Activated CD4-positive, alpha-beta memory T cell treated with anti-CD3 and anti-CD28 coated beads for 36 hours (primary cell): ENCODE measurements around the gene NLRP14. TPM values are rescaled to one million over a fixed set of nuclear protein-coding genes. Genes with fewer than 3 reads are reported as not detected.
A peak's percentile ranks its signal among the peaks of the same experiment; 100 is the strongest.

Experiments
- CTCF ChIA-PET: fragments of 350-600 bp; sonication (Branson Sonifier 250); formaldehyde crosslinking; loops from one replicate; lab custom pipeline; 2021; ENCODE audit warnings: antibody characterized with exemption, inconsistent platforms; lab: Charles Lee
- POLR2A ChIA-PET: fragments of 350-600 bp; sonication (Branson Sonifier 250); formaldehyde crosslinking; loops from one replicate; lab custom pipeline; 2021; ENCODE audit warnings: antibody characterized with exemption; lab: Charles Lee
- DNase-seq: peaks from one replicate; pipeline ENCODE4 v3.0.0-alpha.2; 2020
- H3K27ac Mint-ChIP-seq: one replicate; pipeline ENCODE4 v1.8.0; 2021; ENCODE audit warnings: mixed read lengths
- H3K27me3 Mint-ChIP-seq: one replicate; pipeline ENCODE4 v1.8.0; 2021; ENCODE audit warnings: mixed read lengths
- H3K36me3 Mint-ChIP-seq: one replicate; pipeline ENCODE4 v1.8.0; 2021; ENCODE audit warnings: mixed read lengths
- H3K4me1 Mint-ChIP-seq: one replicate; pipeline ENCODE4 v1.8.0; 2021; ENCODE audit warnings: low read depth, mixed read lengths
- H3K4me3 Mint-ChIP-seq: one replicate; pipeline ENCODE4 v1.8.0; 2021; ENCODE audit warnings: mild to moderate bottlenecking, mixed read lengths
- H3K9me3 Mint-ChIP-seq: one replicate; pipeline ENCODE4 v1.8.0; 2021; ENCODE audit warnings: mixed read lengths
- intact Hi-C: fragments of 100-400 bp; cut with micrococcal nuclease; formaldehyde crosslinking; loops from one replicate; pipeline ENCODE4 v1.15.1; 2023
- total RNA-seq, 2 experiments: library from RNA; stranded (reverse); gene quantifications; one replicate each; pipeline ENCODE4 v1.2.3, GENCODE V29; 2021

The NLRP14 gene
- total RNA-seq, result under 1 TPM in 1 of 2 experiments, not detected in 1; 0.07 TPM

- POLR2A ChIA-PET, result no interaction called here
- Mint-ChIP-seq H3K9me3 (no peaks in the 10 kb centered on the region), H3K4me3 (peak within 1 kb of the TSS; percentile 60), H3K27me3 (peaks cover 25% of the 10 kb centered on the region), H3K27ac (no peak within 1 kb of the TSS), H3K36me3 (no peaks in the 10 kb centered on the region), H3K4me1 (peaks cover 3% of the 10 kb centered on the region)
- CTCF ChIA-PET, result interaction anchor here (0.8 to 1.4 kb wide), 2 partner anchors 10 to 196 kb away, joined by 3 read pairs; no protein-coding TSS in a partner anchor
- peak; percentile 12 for DNase-seq
- intact Hi-C loops, result no loop called here
These were observed at the start of gene NLRP14, which contains the start of gene ZNF214 for GRCh38 chr11:7020183-7020917. NLRP14 (plus strand) TSS chr11:7020479; CDS start chr11:7038587, 18,108 bp downstream. ZNF214 (minus strand) TSS chr11:7020346; CDS start chr11:7002835, 17,511 bp downstream.

- Mint-ChIP-seq H3K27me3 (peaks cover 7% of the 10 kb centered on the region), H3K4me3 (no peak overlapping the region), H3K4me1 (no peaks in the 10 kb centered on the region), H3K36me3 (no peaks in the 10 kb centered on the region), H3K27ac (no peak overlapping the region), H3K9me3 (no peaks in the 10 kb centered on the region)
- intact Hi-C loops, result no loop called here
- no peak for DNase-seq
- CTCF ChIA-PET, result no interaction called here
- POLR2A ChIA-PET, result no interaction called here
These were observed 40.9 kb upstream of the NLRP14 start for GRCh38 chr11:6979365-6979764.

GRCh38 chr11:6986487-6986886 is 33.8 kb upstream of the NLRP14 start:
- no peak overlapping the region for H3K27ac Mint-ChIP-seq
- no peaks in the 10 kb centered on the region for H3K36me3 Mint-ChIP-seq
- no peaks in the 10 kb centered on the region for H3K4me1 Mint-ChIP-seq
- no peak overlapping the region for H3K4me3 Mint-ChIP-seq
- DNase-seq, result no peak
- H3K27me3 Mint-ChIP-seq, result peaks cover 3% of the 10 kb centered on the region
- ChIA-PET POLR2A (no interaction called here), CTCF (no interaction called here)
- intact Hi-C loops, result no loop called here
- H3K9me3 Mint-ChIP-seq, result no peaks in the 10 kb centered on the region

- H3K27me3 Mint-ChIP-seq, result no peaks in the 10 kb centered on the region
- H3K36me3 Mint-ChIP-seq, result no peaks in the 10 kb centered on the region
- CTCF ChIA-PET, result no interaction called here
- H3K27ac Mint-ChIP-seq, result no peak overlapping the region
- intact Hi-C loops, result no loop called here
- no peak overlapping the region for H3K4me3 Mint-ChIP-seq
- no peaks in the 10 kb centered on the region for H3K4me1 Mint-ChIP-seq
- no peak for DNase-seq
- POLR2A ChIA-PET, result no interaction called here
- no peaks in the 10 kb centered on the region for H3K9me3 Mint-ChIP-seq
These were observed 31.8 kb upstream of the NLRP14 start for GRCh38 chr11:6988506-6988905.

- H3K27me3 Mint-ChIP-seq, result no peaks in the 10 kb centered on the region
These were observed 29.1 kb upstream of the NLRP14 start for GRCh38 chr11:6991227-6991626.

GRCh38 chr11:6992026-6992425 is 28.3 kb upstream of the NLRP14 start:
- DNase-seq, result no peak
- no peak overlapping the region for H3K27ac Mint-ChIP-seq
- no peaks in the 10 kb centered on the region for H3K9me3 Mint-ChIP-seq
- no peaks in the 10 kb centered on the region for H3K27me3 Mint-ChIP-seq
- no peak overlapping the region for H3K4me3 Mint-ChIP-seq
- POLR2A ChIA-PET, result no interaction called here
- no peaks in the 10 kb centered on the region for H3K4me1 Mint-ChIP-seq
- intact Hi-C loops, result no loop called here
- CTCF ChIA-PET, result interaction anchor here (1.3 kb wide), 1 partner anchor 180 kb away, joined by 4 read pairs; no protein-coding TSS in a partner anchor
- H3K36me3 Mint-ChIP-seq, result no peaks in the 10 kb centered on the region

More at GRCh38 chr11:6991227-6991626, 29.1 kb upstream of the NLRP14 start:
- ChIA-PET CTCF (interaction anchor here (1.3 kb wide), 1 partner anchor 179 kb away, joined by 4 read pairs; no protein-coding TSS in a partner anchor), POLR2A (no interaction called here)
- no peak for DNase-seq
- no peak overlapping the region for H3K4me3 Mint-ChIP-seq
- H3K27ac Mint-ChIP-seq, result no peak overlapping the region
- intact Hi-C loops, result no loop called here
- no peaks in the 10 kb centered on the region for H3K36me3 Mint-ChIP-seq
- no peaks in the 10 kb centered on the region for H3K9me3 Mint-ChIP-seq
- H3K4me1 Mint-ChIP-seq, result no peaks in the 10 kb centered on the region

- Mint-ChIP-seq H3K27ac (no peak overlapping the region), H3K4me3 (no peak overlapping the region), H3K9me3 (no peaks in the 10 kb centered on the region), H3K27me3 (no peaks in the 10 kb centered on the region), H3K36me3 (no peaks in the 10 kb centered on the region), H3K4me1 (no peaks in the 10 kb centered on the region)
- ChIA-PET POLR2A (no interaction called here), CTCF (no interaction called here)
- DNase-seq, result no peak
- intact Hi-C loops, result no loop called here
These were observed 27.5 kb upstream of the NLRP14 start for GRCh38 chr11:6992457-6993417.

GRCh38 chr11:6995703-6996102 is 24.6 kb upstream of the NLRP14 start:
- H3K9me3 Mint-ChIP-seq, result no peaks in the 10 kb centered on the region
- H3K36me3 Mint-ChIP-seq, result no peaks in the 10 kb centered on the region
- no peak for DNase-seq
- H3K27ac Mint-ChIP-seq, result no peak overlapping the region
- intact Hi-C loops, result no loop called here
- no peaks in the 10 kb centered on the region for H3K4me1 Mint-ChIP-seq
- POLR2A ChIA-PET, result no interaction called here
- CTCF ChIA-PET, result no interaction called here
- no peak overlapping the region for H3K4me3 Mint-ChIP-seq
- peaks cover 4% of the 10 kb centered on the region for H3K27me3 Mint-ChIP-seq

GRCh38 chr11:7004482-7004881 is 15.8 kb upstream of the NLRP14 start:
- H3K4me1 Mint-ChIP-seq, result no peaks in the 10 kb centered on the region
- H3K4me3 Mint-ChIP-seq, result no peak overlapping the region
- no peak overlapping the region for H3K27ac Mint-ChIP-seq
- DNase-seq, result no peak
- CTCF ChIA-PET, result no interaction called here
- intact Hi-C loops, result no loop called here
- POLR2A ChIA-PET, result no interaction called here
- peaks cover 12% of the 10 kb centered on the region for H3K27me3 Mint-ChIP-seq
- H3K9me3 Mint-ChIP-seq, result no peaks in the 10 kb centered on the region
- no peaks in the 10 kb centered on the region for H3K36me3 Mint-ChIP-seq

GRCh38 chr11:7014118-7014517 is 6.2 kb upstream of the NLRP14 start:
- ChIA-PET CTCF (no interaction called here), POLR2A (no interaction called here)
- no peak for DNase-seq
- intact Hi-C loops, result no loop called here
- no peak overlapping the region for H3K4me3 Mint-ChIP-seq
- no peak overlapping the region for H3K27ac Mint-ChIP-seq
- peaks cover 14% of the 10 kb centered on the region for H3K27me3 Mint-ChIP-seq
- H3K4me1 Mint-ChIP-seq, result no peaks in the 10 kb centered on the region
- H3K36me3 Mint-ChIP-seq, result no peaks in the 10 kb centered on the region
- H3K9me3 Mint-ChIP-seq, result no peaks in the 10 kb centered on the region

GRCh38 chr11:7016011-7016410 is 4.3 kb upstream of the NLRP14 start:
- no peak for DNase-seq
- Mint-ChIP-seq H3K27ac (no peak overlapping the region), H3K9me3 (no peaks in the 10 kb centered on the region), H3K27me3 (peaks cover 18% of the 10 kb centered on the region), H3K4me1 (peaks cover 3% of the 10 kb centered on the region), H3K4me3 (no peak overlapping the region), H3K36me3 (no peaks in the 10 kb centered on the region)
- POLR2A ChIA-PET, result no interaction called here
- intact Hi-C loops, result no loop called here
- CTCF ChIA-PET, result no interaction called here

- no peak for DNase-seq
- Mint-ChIP-seq H3K9me3 (no peaks in the 10 kb centered on the region), H3K27me3 (peaks cover 25% of the 10 kb centered on the region), H3K27ac (no peak overlapping the region), H3K4me1 (peaks cover 3% of the 10 kb centered on the region), H3K4me3 (peak overlapping the region; percentile 60), H3K36me3 (no peaks in the 10 kb centered on the region)
- POLR2A ChIA-PET, result no interaction called here
- CTCF ChIA-PET, result no interaction called here
- intact Hi-C loops, result no loop called here
These were observed 638 bp upstream of the NLRP14 start for GRCh38 chr11:7019500-7020182.
